PFSK-1 (cell line): ENCODE results near the gene PCP4L1.

Experiments used
- REST ChIP-seq, 2 experiments: IDR thresholded peaks; 2 replicates each; pipeline versions ENCODE4 v1.6.1 to v1.8.0; 2011 to 2012; ENCODE audit warnings: low read depth in 2 of 2, low read length in 2 of 2, control low read depth in 1 of 2, inconsistent platforms in 1 of 2, mild to moderate bottlenecking in 1 of 2, moderate library complexity in 1 of 2; ENCODE audit not compliant: insufficient read depth in 1 of 2
- SIN3A ChIP-seq: IDR thresholded peaks from 2 replicates; pipeline ENCODE4 v1.6.1; 2012; ENCODE audit warnings: mild to moderate bottlenecking, low read length, moderate library complexity, borderline replicate concordance; ENCODE audit not compliant: insufficient read depth

- TF ChIP-seq SIN3A (no peak), REST (IDR thresholded peaks at IDR 0.05; ENCODE audit: insufficient read depth in 1 of 2, low read depth in 2 of 2, low read length in 2 of 2) (no peak)
Measured at GRCh38 chr1:161290779-161291178, 32.2 kb downstream of the PCP4L1 start.
